HL-60 (cell line): Measurements from ENCODE around the gene SPON2.

Experiments
- DNase-seq, 2 experiments: peaks; one replicate each; pipeline ENCODE4 v3.0.0-alpha.2; 2010 to 2020; ENCODE audit warnings: low read depth in 1 of 2, low spot score in 1 of 2
- H3K27ac ChIP-seq: fragments of 250-450 bp; sonication (Bioruptor Pico); replicated peaks from 2 replicates; pipeline ENCODE4 v1.5.1; 2020; ENCODE audit warnings: mild to moderate bottlenecking, moderate library complexity
- H3K27me3 ChIP-seq: fragments of 250-450 bp; sonication (Bioruptor Pico); 2 replicates; pipeline ENCODE4 v1.5.1; 2021; ENCODE audit warnings: mild to moderate bottlenecking, moderate library complexity; ENCODE audit not compliant: insufficient read depth, poor library complexity, severe bottlenecking
- H3K4me3 ChIP-seq: replicated peaks from 2 replicates; pipeline ENCODE4 v1.5.1; 2011; ENCODE audit warnings: mild to moderate bottlenecking, control low read depth, low read length; ENCODE audit not compliant: insufficient read depth
- GABPA ChIP-seq: IDR thresholded peaks from 2 replicates; pipeline ENCODE4 v1.6.1; 2012; ENCODE audit warnings: low read depth
- POLR2AphosphoS5 ChIP-seq: IDR thresholded peaks from 2 replicates; pipeline ENCODE4 v1.6.1; 2012; ENCODE audit warnings: low read depth
- SPI1 ChIP-seq: IDR thresholded peaks from 2 replicates; pipeline ENCODE4 v1.6.1; 2012; ENCODE audit warnings: low read depth, mild to moderate bottlenecking, borderline replicate concordance
- TF ChIP-seq, protein P1 (sequence below): IDR thresholded peaks from 2 replicates; pipeline ENCODE4 v1.6.1; 2012; ENCODE audit warnings: low read depth; ENCODE audit not compliant: insufficient replicate concordance
- TF ChIP-seq, protein P2 (sequence below): IDR thresholded peaks from one replicate; pipeline ENCODE4 v1.5.1; 2011; ENCODE audit warnings: low read length, control low read depth, inconsistent platforms; ENCODE audit not compliant: insufficient read depth

The SPON2 gene

DNA sequence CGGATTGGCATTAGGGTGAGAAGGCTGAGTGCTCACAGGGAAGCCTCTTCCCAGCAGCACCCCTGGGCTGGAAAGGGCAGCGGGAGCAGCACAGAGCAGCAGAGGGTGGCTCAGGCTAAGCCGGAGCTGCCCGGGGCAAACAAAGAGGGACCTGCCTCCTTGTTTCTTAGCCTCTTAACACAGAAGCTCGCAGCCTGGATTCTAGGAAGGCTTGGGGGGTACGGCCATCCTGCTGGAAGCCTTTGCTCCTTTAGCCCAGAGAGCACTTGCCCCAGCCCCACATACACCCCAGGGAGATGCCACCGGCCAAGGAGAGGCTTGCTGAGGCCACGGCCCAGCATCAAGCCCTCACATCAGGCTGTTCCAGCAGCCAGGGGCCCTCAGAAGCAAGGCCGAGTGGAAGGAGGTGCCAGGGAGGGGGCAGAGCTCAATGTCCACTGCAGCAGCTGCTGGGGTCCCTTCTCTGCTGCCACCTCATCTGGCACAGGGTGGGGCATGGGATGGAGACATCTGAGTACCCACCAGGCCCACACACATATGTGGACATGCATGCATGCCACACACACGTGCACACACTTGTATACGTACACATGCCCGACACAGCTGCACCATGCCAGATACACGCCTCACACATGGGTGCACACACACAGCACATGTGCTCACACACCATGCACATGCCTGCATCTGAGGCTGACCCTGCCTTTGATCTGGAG, 20.3 kb upstream of the SPON2 start:
- TF ChIP-seq GABPA (no peak), SPI1 (no peak), POLR2AphosphoS5 (no peak)
- TF ChIP-seq, protein P1, sequence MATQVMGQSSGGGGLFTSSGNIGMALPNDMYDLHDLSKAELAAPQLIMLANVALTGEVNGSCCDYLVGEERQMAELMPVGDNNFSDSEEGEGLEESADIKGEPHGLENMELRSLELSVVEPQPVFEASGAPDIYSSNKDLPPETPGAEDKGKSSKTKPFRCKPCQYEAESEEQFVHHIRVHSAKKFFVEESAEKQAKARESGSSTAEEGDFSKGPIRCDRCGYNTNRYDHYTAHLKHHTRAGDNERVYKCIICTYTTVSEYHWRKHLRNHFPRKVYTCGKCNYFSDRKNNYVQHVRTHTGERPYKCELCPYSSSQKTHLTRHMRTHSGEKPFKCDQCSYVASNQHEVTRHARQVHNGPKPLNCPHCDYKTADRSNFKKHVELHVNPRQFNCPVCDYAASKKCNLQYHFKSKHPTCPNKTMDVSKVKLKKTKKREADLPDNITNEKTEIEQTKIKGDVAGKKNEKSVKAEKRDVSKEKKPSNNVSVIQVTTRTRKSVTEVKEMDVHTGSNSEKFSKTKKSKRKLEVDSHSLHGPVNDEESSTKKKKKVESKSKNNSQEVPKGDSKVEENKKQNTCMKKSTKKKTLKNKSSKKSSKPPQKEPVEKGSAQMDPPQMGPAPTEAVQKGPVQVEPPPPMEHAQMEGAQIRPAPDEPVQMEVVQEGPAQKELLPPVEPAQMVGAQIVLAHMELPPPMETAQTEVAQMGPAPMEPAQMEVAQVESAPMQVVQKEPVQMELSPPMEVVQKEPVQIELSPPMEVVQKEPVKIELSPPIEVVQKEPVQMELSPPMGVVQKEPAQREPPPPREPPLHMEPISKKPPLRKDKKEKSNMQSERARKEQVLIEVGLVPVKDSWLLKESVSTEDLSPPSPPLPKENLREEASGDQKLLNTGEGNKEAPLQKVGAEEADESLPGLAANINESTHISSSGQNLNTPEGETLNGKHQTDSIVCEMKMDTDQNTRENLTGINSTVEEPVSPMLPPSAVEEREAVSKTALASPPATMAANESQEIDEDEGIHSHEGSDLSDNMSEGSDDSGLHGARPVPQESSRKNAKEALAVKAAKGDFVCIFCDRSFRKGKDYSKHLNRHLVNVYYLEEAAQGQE: no peak
- TF ChIP-seq, protein P2, sequence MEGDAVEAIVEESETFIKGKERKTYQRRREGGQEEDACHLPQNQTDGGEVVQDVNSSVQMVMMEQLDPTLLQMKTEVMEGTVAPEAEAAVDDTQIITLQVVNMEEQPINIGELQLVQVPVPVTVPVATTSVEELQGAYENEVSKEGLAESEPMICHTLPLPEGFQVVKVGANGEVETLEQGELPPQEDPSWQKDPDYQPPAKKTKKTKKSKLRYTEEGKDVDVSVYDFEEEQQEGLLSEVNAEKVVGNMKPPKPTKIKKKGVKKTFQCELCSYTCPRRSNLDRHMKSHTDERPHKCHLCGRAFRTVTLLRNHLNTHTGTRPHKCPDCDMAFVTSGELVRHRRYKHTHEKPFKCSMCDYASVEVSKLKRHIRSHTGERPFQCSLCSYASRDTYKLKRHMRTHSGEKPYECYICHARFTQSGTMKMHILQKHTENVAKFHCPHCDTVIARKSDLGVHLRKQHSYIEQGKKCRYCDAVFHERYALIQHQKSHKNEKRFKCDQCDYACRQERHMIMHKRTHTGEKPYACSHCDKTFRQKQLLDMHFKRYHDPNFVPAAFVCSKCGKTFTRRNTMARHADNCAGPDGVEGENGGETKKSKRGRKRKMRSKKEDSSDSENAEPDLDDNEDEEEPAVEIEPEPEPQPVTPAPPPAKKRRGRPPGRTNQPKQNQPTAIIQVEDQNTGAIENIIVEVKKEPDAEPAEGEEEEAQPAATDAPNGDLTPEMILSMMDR: no peak
- H3K27ac ChIP-seq: no peak overlapping the region
- H3K27me3 ChIP-seq: no peaks in the 10 kb centered on the region
- H3K4me3 ChIP-seq: no peak overlapping the region
- DNase-seq: no peak

DNA sequence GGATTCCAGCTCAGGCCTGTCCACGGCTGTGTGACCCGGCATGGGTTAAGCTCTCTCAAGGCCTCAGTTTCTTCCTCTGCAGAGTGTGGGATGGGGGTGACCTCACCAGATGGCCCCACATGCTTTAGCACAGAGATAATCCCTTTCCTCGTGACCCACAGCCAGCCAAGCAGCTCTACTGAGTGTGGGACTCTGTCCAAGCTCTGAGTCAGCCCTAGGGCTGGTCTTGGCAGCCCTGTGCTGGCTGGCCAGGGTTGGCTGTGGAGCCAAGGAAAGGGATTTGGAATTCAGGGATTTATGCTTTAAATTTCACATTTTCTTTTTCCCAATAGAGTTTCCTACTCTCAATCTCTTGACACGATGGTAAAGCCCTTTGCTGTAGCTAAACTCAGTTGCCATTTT, 19.7 kb upstream of the SPON2 start:
- no peak for TF ChIP-seq GABPA
- TF ChIP-seq, protein P1: no peak
- TF ChIP-seq POLR2AphosphoS5: no peak
- TF ChIP-seq, protein P2: no peak
- no peak for TF ChIP-seq SPI1
- no peaks in the 10 kb centered on the region for H3K27me3 ChIP-seq
- H3K27ac ChIP-seq: no peak overlapping the region
- H3K4me3 ChIP-seq: no peak overlapping the region
- DNase-seq: no peak

DNA sequence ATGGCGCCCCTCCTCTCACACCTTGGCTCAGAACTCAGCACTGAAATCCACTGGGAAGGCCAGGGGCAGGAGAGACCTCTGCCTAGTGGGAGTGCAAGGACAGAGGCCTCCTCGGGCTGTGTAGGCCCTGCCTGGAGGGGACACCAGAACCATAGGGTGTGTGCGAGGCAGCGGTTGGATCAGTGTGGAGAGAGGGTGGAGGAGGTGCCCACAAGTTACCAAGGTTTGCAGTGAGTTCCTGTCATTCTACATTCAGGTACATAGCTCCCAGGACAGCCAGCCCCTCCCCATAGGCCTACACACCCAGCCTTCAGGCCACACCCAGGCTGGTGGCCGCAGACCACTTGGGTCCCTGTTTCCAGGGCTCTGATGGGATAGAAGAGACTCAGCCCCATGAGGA, 19.2 kb upstream of the SPON2 start:
- Histone ChIP-seq H3K27ac (no peak overlapping the region), H3K4me3 (no peak overlapping the region), H3K27me3 (no peaks in the 10 kb centered on the region)
- TF ChIP-seq GABPA: no peak
- no peak for TF ChIP-seq SPI1
- TF ChIP-seq, protein P1: no peak
- TF ChIP-seq POLR2AphosphoS5: no peak
- TF ChIP-seq, protein P2: no peak
- DNase-seq: no peak
